ENCODE data around the gene PELI2. TPM values are rescaled to one million over a fixed set of nuclear protein-coding genes. Genes with fewer than 3 reads are reported as not detected.

PELI2 gene
- total RNA-seq, 1 donor, result 14.1 TPM

GRCh38 chr14:56154321-56154720, 36.1 kb downstream of the PELI2 start:
- Histone ChIP-seq H4K20me1 (ENCODE audit: insufficient read depth, low read length) (no peaks in the 10 kb centered on the region), H3K4me3 (ENCODE audit: insufficient read depth, low read length) (no peak overlapping the region), H2AFZ (ENCODE audit: low read length) (no peak overlapping the region), H3K4me1 (ENCODE audit: insufficient read depth, low read length) (peaks cover 6% of the 10 kb centered on the region), H3K36me3 (ENCODE audit: insufficient read depth, low read length) (no peaks in the 10 kb centered on the region), H3K4me2 (ENCODE audit: insufficient read depth, low read length) (no peak overlapping the region), H3K79me2 (ENCODE audit: insufficient read depth, low read length) (no peaks in the 10 kb centered on the region), H3K27me3 (ENCODE audit: insufficient read depth, low read length) (no peaks in the 10 kb centered on the region), H3K9me3 (ENCODE audit: low read depth, low read length) (no peaks in the 10 kb centered on the region), H3K27ac (ENCODE audit: low read depth, low read length) (no peak overlapping the region)
- TF ChIP-seq CTCF (IDR thresholded peaks at IDR 0.05; ENCODE audit: extremely low read depth, low read depth, low read length), result no peak
- no peak for DNase-seq (ENCODE audit: insufficient read length, low spot score, missing footprints)

- no peak overlapping the region for H3K4me2 ChIP-seq (ENCODE audit: insufficient read depth, low read length)
- H2AFZ ChIP-seq (ENCODE audit: low read length), result no peak overlapping the region
- no peak for TF ChIP-seq CTCF (IDR thresholded peaks at IDR 0.05; ENCODE audit: extremely low read depth, low read depth, low read length)
- H3K27ac ChIP-seq (ENCODE audit: low read depth, low read length), result no peak overlapping the region
- DNase-seq (ENCODE audit: insufficient read length, low spot score, missing footprints), result no peak
- no peaks in the 10 kb centered on the region for H3K9me3 ChIP-seq (ENCODE audit: low read depth, low read length)
- no peaks in the 10 kb centered on the region for H3K36me3 ChIP-seq (ENCODE audit: insufficient read depth, low read length)
- no peaks in the 10 kb centered on the region for H3K27me3 ChIP-seq (ENCODE audit: insufficient read depth, low read length)
- no peaks in the 10 kb centered on the region for H3K79me2 ChIP-seq (ENCODE audit: insufficient read depth, low read length)
- no peak overlapping the region for H3K4me3 ChIP-seq (ENCODE audit: insufficient read depth, low read length)
- H4K20me1 ChIP-seq (ENCODE audit: insufficient read depth, low read length), result no peaks in the 10 kb centered on the region
- peaks cover 6% of the 10 kb centered on the region for H3K4me1 ChIP-seq (ENCODE audit: insufficient read depth, low read length)
Measured at GRCh38 chr14:56156096-56156495, 37.9 kb downstream of the PELI2 start.

- H3K4me1 ChIP-seq (ENCODE audit: insufficient read depth, low read length), result peaks cover 6% of the 10 kb centered on the region
- no peak overlapping the region for H3K27ac ChIP-seq (ENCODE audit: low read depth, low read length)
- DNase-seq (ENCODE audit: insufficient read length, low spot score, missing footprints), result no peak
- no peaks in the 10 kb centered on the region for H3K79me2 ChIP-seq (ENCODE audit: insufficient read depth, low read length)
- H3K9me3 ChIP-seq (ENCODE audit: low read depth, low read length), result no peaks in the 10 kb centered on the region
- no peaks in the 10 kb centered on the region for H4K20me1 ChIP-seq (ENCODE audit: insufficient read depth, low read length)
- H2AFZ ChIP-seq (ENCODE audit: low read length), result peak overlapping the region; percentile 52
- no peaks in the 10 kb centered on the region for H3K36me3 ChIP-seq (ENCODE audit: insufficient read depth, low read length)
- H3K27me3 ChIP-seq (ENCODE audit: insufficient read depth, low read length), result no peaks in the 10 kb centered on the region
- TF ChIP-seq CTCF (IDR thresholded peaks at IDR 0.05; ENCODE audit: extremely low read depth, low read depth, low read length), result no peak
- H3K4me3 ChIP-seq (ENCODE audit: insufficient read depth, low read length), result no peak overlapping the region
- H3K4me2 ChIP-seq (ENCODE audit: insufficient read depth, low read length), result no peak overlapping the region
Measured at GRCh38 chr14:56159066-56159465, 40.9 kb downstream of the PELI2 start.

- H3K27me3 ChIP-seq (ENCODE audit: insufficient read depth, low read length), result no peaks in the 10 kb centered on the region
- no peaks in the 10 kb centered on the region for H3K79me2 ChIP-seq (ENCODE audit: insufficient read depth, low read length)
- H3K9me3 ChIP-seq (ENCODE audit: low read depth, low read length), result no peaks in the 10 kb centered on the region
- H3K27ac ChIP-seq (ENCODE audit: low read depth, low read length), result no peak overlapping the region
- no peak overlapping the region for H2AFZ ChIP-seq (ENCODE audit: low read length)
- no peak overlapping the region for H3K4me3 ChIP-seq (ENCODE audit: insufficient read depth, low read length)
- H3K36me3 ChIP-seq (ENCODE audit: insufficient read depth, low read length), result no peaks in the 10 kb centered on the region
- no peak for TF ChIP-seq CTCF (IDR thresholded peaks at IDR 0.05; ENCODE audit: extremely low read depth, low read depth, low read length)
- H4K20me1 ChIP-seq (ENCODE audit: insufficient read depth, low read length), result no peaks in the 10 kb centered on the region
- H3K4me1 ChIP-seq (ENCODE audit: insufficient read depth, low read length), result peaks cover 6% of the 10 kb centered on the region
- H3K4me2 ChIP-seq (ENCODE audit: insufficient read depth, low read length), result no peak overlapping the region
- no peak for DNase-seq (ENCODE audit: insufficient read length, low spot score, missing footprints)
Measured at GRCh38 chr14:56160088-56160487, 41.9 kb downstream of the PELI2 start.

All from osteoblast (primary cell).